Esophagus muscularis mucosa (tissue), 4 donors: ENCODE measurements around the gene CAPN11.

Source experiments
- CTCF ChIP-seq, 3 experiments: fragments of 200-600 bp in 2 of 3; fragments of 450-650 bp in 1 of 3; sonication (generic) in 2 of 3; IDR thresholded peaks; one replicate each; pipeline ENCODE4 v1.5.1; 2017 to 2019; ENCODE audit warnings: antibody characterized with exemption in 3 of 3, mild to moderate bottlenecking in 2 of 3, moderate library complexity in 1 of 3
- EP300 ChIP-seq: sonication (generic); formaldehyde crosslinking; IDR thresholded peaks from one replicate; pipeline ENCODE4 v1.6.1; 2017; ENCODE audit warnings: antibody characterized with exemption
- POLR2A ChIP-seq: fragments of 450-650 bp; IDR thresholded peaks from one replicate; pipeline ENCODE4 v1.6.1; 2017; ENCODE audit warnings: antibody characterized with exemption, moderate library complexity, mild to moderate bottlenecking, low read depth

DNA sequence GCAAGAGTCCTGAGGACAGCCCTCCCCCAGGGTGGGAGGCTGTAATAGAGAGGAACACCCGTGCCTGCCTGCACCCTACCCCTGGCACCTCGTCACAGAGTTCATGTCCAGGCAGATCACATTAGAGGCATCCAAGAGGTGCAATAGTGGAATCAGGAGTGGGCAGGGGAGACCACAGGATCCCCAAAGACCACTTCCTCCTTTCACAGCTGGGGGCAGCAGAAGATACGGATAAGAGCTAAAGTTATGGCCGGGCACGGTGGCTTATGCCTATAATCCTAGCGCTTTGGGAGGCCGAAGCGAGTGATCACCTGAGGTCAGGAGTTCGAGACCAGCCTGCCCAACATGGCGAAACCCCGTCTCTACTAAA lies 1.5 kb upstream of the CAPN11 start:
- no peak for TF ChIP-seq EP300
- TF ChIP-seq POLR2A = no peak
- no peak for TF ChIP-seq CTCF (IDR thresholded peaks at IDR 0.05)
